HCT116 (cell line): ENCODE measurements around the gene DIP2A. TPM values are rescaled to one million over a fixed set of nuclear protein-coding genes. Genes with fewer than 3 reads are reported as not detected.

Source experiments
- ATAC-seq: fragments of 200-7000 bp; cut with Tn5 transposase; 2 replicates; pipeline ENCODE4 v1.9.1; 2020; ENCODE audit warnings: mild to moderate bottlenecking, moderate library complexity
- BruUV-seq: library from RNA; stranded (reverse); fragments of 400-500 nt; replicated peaks from 2 replicates; lab custom pipeline; 2021; lab: Mats Ljungman, UMichigan
- CTCF ChIA-PET: fragments of 300-600 bp; sonication (Branson Sonifier 250); formaldehyde crosslinking; loops from one replicate; lab custom pipeline; 2021; ENCODE audit warnings: antibody characterized with exemption; lab: Charles Lee
- POLR2A ChIA-PET: fragments of 300-600, 350-600 bp; sonication (Branson Sonifier 250); formaldehyde crosslinking; loops from one replicate; lab custom pipeline; 2021; ENCODE audit warnings: antibody characterized with exemption; lab: Charles Lee
- RAD21 ChIA-PET, 2 experiments: fragments of 300-600 bp; sonication (Branson Sonifier 250); formaldehyde crosslinking; loops; one replicate each; lab custom pipeline; 2023; ENCODE audit warnings: low total read pairs in 2 of 2; ENCODE audit not compliant: uncharacterized antibody in 2 of 2, unreplicated experiment in 2 of 2, low non-redundant PET in 1 of 2; lab: Charles Lee
- DNase-seq: peaks from one replicate; pipeline ENCODE4 v3.0.0-alpha.2; 2010; ENCODE audit warnings: low read depth, low spot score
- H2AFZ ChIP-seq: fragments of 200-600 bp; shearing (Covaris generic), sonication (generic); 2 replicates; pipeline ENCODE4 v1.6.1; 2017; ENCODE audit warnings: low read depth, mixed run types, mixed read lengths, antibody characterized with exemption, low read length; ENCODE audit not compliant: poor library complexity, severe bottlenecking
- H3K27ac ChIP-seq: 2 replicates; pipeline ENCODE4 v1.5.1; 2012; ENCODE audit warnings: low read depth, low read length
- H3K27me3 ChIP-seq: fragments of 200-600 bp; sonication (generic); 2 replicates; pipeline ENCODE4 v1.6.1; 2016; ENCODE audit warnings: mixed run types, low read length, mixed read lengths; ENCODE audit not compliant: insufficient read depth
- H3K36me3 ChIP-seq, 2 experiments: fragments of 200-500 bp in 1 of 2; fragments of 200-600 bp in 1 of 2; sonication (Bioruptor generic) in 1 of 2; sonication (generic) in 1 of 2; 2 replicates each; pipeline versions ENCODE4 v1.5.1 to v1.6.1; 2014 to 2016; ENCODE audit warnings: low read length in 2 of 2, inconsistent platforms in 1 of 2, mixed read lengths in 1 of 2, mixed run types in 1 of 2; ENCODE audit not compliant: insufficient read depth in 2 of 2, control insufficient read depth in 1 of 2
- H3K4me1 ChIP-seq, 2 experiments: fragments of 200-600 bp in 1 of 2; sonication (generic) in 1 of 2; 2 replicates each; pipeline versions ENCODE4 v1.5.1 to v1.6.1; 2012 to 2017; ENCODE audit warnings: low read length in 2 of 2, inconsistent platforms in 1 of 2, mild to moderate bottlenecking in 1 of 2, mixed read lengths in 1 of 2, mixed run types in 1 of 2, moderate library complexity in 1 of 2; ENCODE audit not compliant: insufficient read depth in 2 of 2, control insufficient read depth in 1 of 2
- H3K4me2 ChIP-seq: fragments of 200-600 bp; sonication (generic); 2 replicates; pipeline ENCODE4 v1.6.1; 2017; ENCODE audit warnings: mixed run types, low read length, mixed read lengths
- H3K4me3 ChIP-seq, 2 experiments: fragments of 200-600 bp in 1 of 2; sonication (generic) in 1 of 2; replicated peaks in 1 of 2; 2 replicates each; pipeline ENCODE4 v1.5.1; 2011 to 2016; ENCODE audit warnings: low read length in 2 of 2, control low read depth in 1 of 2, low read depth in 1 of 2, mild to moderate bottlenecking in 1 of 2, mixed read lengths in 1 of 2, mixed run types in 1 of 2
- H3K79me2 ChIP-seq: fragments of 200-600 bp; sonication (generic); 2 replicates; pipeline ENCODE4 v1.6.1; 2017; ENCODE audit warnings: mild to moderate bottlenecking, mixed run types, low read length, moderate library complexity, mixed read lengths; ENCODE audit not compliant: insufficient read depth
- H3K9ac ChIP-seq: fragments of 200-600 bp; sonication (generic); 2 replicates; pipeline ENCODE4 v1.6.1; 2016; ENCODE audit warnings: low read length, mixed read lengths
- H3K9me2 ChIP-seq: fragments of 200-600 bp; sonication (generic), shearing (Covaris generic); 2 replicates; pipeline ENCODE4 v1.6.1; 2017; ENCODE audit warnings: mixed run types, mild to moderate bottlenecking, moderate library complexity; ENCODE audit not compliant: insufficient read depth
- H3K9me3 ChIP-seq, 2 experiments: fragments of 200-500 bp in 1 of 2; fragments of 200-600 bp in 1 of 2; sonication (Bioruptor generic) in 1 of 2; sonication (generic) in 1 of 2; 2 replicates each; pipeline ENCODE4 v1.6.1; 2014 to 2017; ENCODE audit warnings: low read length in 2 of 2, mixed read lengths in 2 of 2, inconsistent platforms in 1 of 2, low read depth in 1 of 2, mild to moderate bottlenecking in 1 of 2, mixed run types in 1 of 2, moderate library complexity in 1 of 2; ENCODE audit not compliant: control insufficient read depth in 1 of 2, insufficient read depth in 1 of 2
- H4K20me1 ChIP-seq: fragments of 200-600 bp; sonication (generic), shearing (Covaris generic); 2 replicates; pipeline ENCODE4 v1.6.1; 2017; ENCODE audit warnings: mixed run types, mild to moderate bottlenecking, moderate library complexity; ENCODE audit not compliant: insufficient read depth
- CBX3 ChIP-seq: IDR thresholded peaks from 2 replicates; pipeline ENCODE4 v1.6.1; 2012; ENCODE audit warnings: low read depth
- CEBPB ChIP-seq: IDR thresholded peaks from 2 replicates; pipeline ENCODE4 v1.6.1; 2012; ENCODE audit warnings: low read depth
- EGR1 ChIP-seq: IDR thresholded peaks from 2 replicates; pipeline ENCODE4 v1.6.1; 2012; ENCODE audit warnings: low read depth
- ELF1 ChIP-seq: IDR thresholded peaks from 2 replicates; pipeline ENCODE4 v1.6.1; 2012; ENCODE audit warnings: low read depth, borderline replicate concordance
- RAD21 ChIP-seq: IDR thresholded peaks from 2 replicates; pipeline ENCODE4 v1.6.1; 2012; ENCODE audit warnings: low read depth, mild to moderate bottlenecking
- SIN3A ChIP-seq: IDR thresholded peaks from 2 replicates; pipeline ENCODE4 v1.6.1; 2012; ENCODE audit warnings: low read depth
- SP1 ChIP-seq: IDR thresholded peaks from 2 replicates; pipeline ENCODE4 v1.6.1; 2012; ENCODE audit warnings: low read depth
- SRF ChIP-seq: IDR thresholded peaks from 2 replicates; pipeline ENCODE4 v1.6.1; 2012; ENCODE audit warnings: low read depth
- TCF7L2 ChIP-seq: IDR thresholded peaks from 2 replicates; pipeline ENCODE4 v1.7.0; 2011; ENCODE audit warnings: borderline replicate concordance, inconsistent platforms; ENCODE audit not compliant: insufficient read depth, insufficient read length; ENCODE audit errors: extremely low read depth
- ZFX ChIP-seq: fragments of 450-650 bp; IDR thresholded peaks from 2 replicates; pipeline ENCODE4 v1.6.1; 2017
- intact Hi-C: fragments of 100-400 bp; cut with micrococcal nuclease; formaldehyde crosslinking; loops from 2 replicates; pipeline ENCODE4 v1.10.0; 2022
- total RNA-seq: library from RNA; stranded (reverse); gene quantifications from one replicate; pipeline ENCODE4 v1.2.1, GENCODE V29; 2021; ENCODE audit not compliant: unreplicated experiment
- TF ChIP-seq, protein P1 (sequence below): IDR thresholded peaks from 2 replicates; pipeline ENCODE4 v1.6.1; 2012

DIP2A gene
- total RNA-seq, 1 experiment from 2014 or later: 39.9 TPM

DNA sequence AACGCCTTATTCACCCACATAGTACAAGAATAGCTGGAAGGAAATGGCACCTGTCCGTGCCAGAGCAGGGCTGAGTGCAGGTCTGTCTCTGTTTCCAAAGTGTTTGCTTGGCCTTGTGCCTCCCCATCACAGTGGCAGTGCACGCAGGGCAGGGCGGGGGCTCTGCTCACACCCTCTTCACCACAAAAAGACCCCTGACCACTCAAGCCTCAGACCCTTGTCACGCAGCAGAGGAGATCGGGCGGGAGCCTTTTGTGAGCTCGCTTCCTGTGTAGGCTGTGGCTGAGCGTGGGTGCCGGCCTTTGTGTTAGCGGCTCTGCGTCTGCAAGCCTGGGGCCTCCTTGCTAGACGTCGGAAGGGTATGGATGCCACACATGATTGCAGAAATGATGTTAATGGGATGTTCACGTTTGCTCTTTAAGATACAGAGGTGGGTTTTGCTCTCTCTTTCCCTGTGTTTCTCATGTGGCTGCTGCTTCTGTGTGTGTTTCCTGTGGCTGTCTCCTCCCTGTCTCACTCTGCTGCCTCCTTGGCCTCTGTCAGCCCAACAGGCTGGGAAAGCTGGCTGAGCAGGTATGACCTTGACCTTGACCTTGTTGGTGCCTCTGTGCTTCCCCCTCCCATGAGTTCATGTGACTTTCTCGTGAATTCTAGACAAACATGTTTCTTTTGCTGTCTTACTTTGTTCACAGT, 100.7 kb downstream of the DIP2A start:
- no peak overlapping the region for H3K4me2 ChIP-seq
- H3K27ac ChIP-seq: no peak overlapping the region
- H3K9me3 ChIP-seq: no peaks in the 10 kb centered on the region
- no peak overlapping the region for H2AFZ ChIP-seq
- H3K4me3 ChIP-seq: no peak overlapping the region
- TF ChIP-seq TCF7L2: no peak
- TF ChIP-seq SP1: no peak
- TF ChIP-seq EGR1: no peak
- no peak for TF ChIP-seq ZFX
- TF ChIP-seq SIN3A: no peak
- TF ChIP-seq SRF: no peak
- TF ChIP-seq, protein P1, sequence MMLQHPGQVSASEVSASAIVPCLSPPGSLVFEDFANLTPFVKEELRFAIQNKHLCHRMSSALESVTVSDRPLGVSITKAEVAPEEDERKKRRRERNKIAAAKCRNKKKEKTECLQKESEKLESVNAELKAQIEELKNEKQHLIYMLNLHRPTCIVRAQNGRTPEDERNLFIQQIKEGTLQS: no peak
- no peak for TF ChIP-seq RAD21
- TF ChIP-seq CBX3: no peak
- TF ChIP-seq CEBPB: no peak
- no peak for TF ChIP-seq ELF1
- H3K9ac ChIP-seq: no peak overlapping the region
- no TSS peak for BruUV-seq
- no peaks in the 10 kb centered on the region for H3K4me1 ChIP-seq
- no peaks in the 10 kb centered on the region for H3K9me2 ChIP-seq
- peaks cover 0 to 5% of the 10 kb centered on the region in 2 experiments; a peak in 2 of 4 replicates for H3K36me3 ChIP-seq
- ATAC-seq (no peak), DNase-seq (no peak)
- H3K27me3 ChIP-seq: no peaks in the 10 kb centered on the region
- H3K79me2 ChIP-seq: no peaks in the 10 kb centered on the region
- CTCF ChIA-PET: no interaction called here
- H4K20me1 ChIP-seq: no peaks in the 10 kb centered on the region
- POLR2A ChIA-PET: no interaction called here
- intact Hi-C loops: no loop called here
- RAD21 ChIA-PET: no interaction called here
